Lower leg skin (tissue), 3 donors: ENCODE data around the gene PDE4DIP.
"Not testable (repeated sequence)": the region's sequence is repeated elsewhere in the genome, so short reads cannot be mapped to it uniquely, and the experiment has no call there.

ENCODE experiments used
- CTCF ChIP-seq, 3 donors: fragments of 450-650 bp; IDR thresholded peaks; one replicate each; pipeline ENCODE4 v1.5.1; 2016; ENCODE audit warnings: antibody characterized with exemption in 3 of 3, mild to moderate bottlenecking in 3 of 3, moderate library complexity in 2 of 3
- POLR2A ChIP-seq, 2 donors: fragments of 450-650 bp; IDR thresholded peaks; one replicate each; pipeline ENCODE4 v1.6.1; 2016 to 2017; ENCODE audit warnings: antibody characterized with exemption in 2 of 2, mild to moderate bottlenecking in 1 of 2, moderate library complexity in 1 of 2

GRCh38 chr1:148860579-148861259 is 16.5 kb downstream of the PDE4DIP start:
- not testable (repeated sequence) for TF ChIP-seq CTCF, POLR2A (IDR thresholded peaks at IDR 0.05)
